ACC112 (cell line): ENCODE measurements around the gene DPH2.
A peak's percentile ranks its signal among the peaks of the same experiment; 100 is the strongest.

Source experiments
- H2AFZ ChIP-seq: fragments of 200-600 bp; sonication (generic); one replicate; pipeline ENCODE4 v1.6.0; 2017; ENCODE audit warnings: antibody characterized with exemption, low read length; ENCODE audit not compliant: unreplicated experiment
- H3K27ac ChIP-seq: fragments of 200-600 bp; sonication (generic); 2 replicates; pipeline ENCODE4 v1.5.1; 2014; ENCODE audit warnings: low read depth, mild to moderate bottlenecking, antibody characterized with exemption, low read length, moderate library complexity
- H3K27me3 ChIP-seq: fragments of 200-600 bp; sonication (generic); 2 replicates; pipeline ENCODE4 v1.6.1; 2014; ENCODE audit warnings: mild to moderate bottlenecking, antibody characterized with exemption, low read length, moderate library complexity, mixed read lengths; ENCODE audit not compliant: insufficient read depth
- H3K36me3 ChIP-seq: fragments of 200-600 bp; sonication (generic); 2 replicates; pipeline ENCODE4 v1.6.1; 2016; ENCODE audit warnings: mild to moderate bottlenecking, antibody characterized with exemption, low read length, moderate library complexity, mixed read lengths; ENCODE audit not compliant: insufficient read depth
- H3K4me1 ChIP-seq: fragments of 200-600 bp; sonication (generic); one replicate; pipeline ENCODE4 v1.6.1; 2016; ENCODE audit warnings: low read length, mixed read lengths; ENCODE audit not compliant: insufficient read depth, unreplicated experiment, control insufficient read depth
- H3K4me3 ChIP-seq: fragments of 200-600 bp; sonication (generic); 2 replicates; pipeline ENCODE4 v1.5.1; 2014; ENCODE audit warnings: mild to moderate bottlenecking, low read depth, low read length
- H3K79me2 ChIP-seq: fragments of 200-600 bp; sonication (generic); one replicate; pipeline ENCODE4 v1.6.0; 2016; ENCODE audit warnings: low read length; ENCODE audit not compliant: control insufficient read depth, unreplicated experiment, insufficient read depth

The DPH2 gene

DNA sequence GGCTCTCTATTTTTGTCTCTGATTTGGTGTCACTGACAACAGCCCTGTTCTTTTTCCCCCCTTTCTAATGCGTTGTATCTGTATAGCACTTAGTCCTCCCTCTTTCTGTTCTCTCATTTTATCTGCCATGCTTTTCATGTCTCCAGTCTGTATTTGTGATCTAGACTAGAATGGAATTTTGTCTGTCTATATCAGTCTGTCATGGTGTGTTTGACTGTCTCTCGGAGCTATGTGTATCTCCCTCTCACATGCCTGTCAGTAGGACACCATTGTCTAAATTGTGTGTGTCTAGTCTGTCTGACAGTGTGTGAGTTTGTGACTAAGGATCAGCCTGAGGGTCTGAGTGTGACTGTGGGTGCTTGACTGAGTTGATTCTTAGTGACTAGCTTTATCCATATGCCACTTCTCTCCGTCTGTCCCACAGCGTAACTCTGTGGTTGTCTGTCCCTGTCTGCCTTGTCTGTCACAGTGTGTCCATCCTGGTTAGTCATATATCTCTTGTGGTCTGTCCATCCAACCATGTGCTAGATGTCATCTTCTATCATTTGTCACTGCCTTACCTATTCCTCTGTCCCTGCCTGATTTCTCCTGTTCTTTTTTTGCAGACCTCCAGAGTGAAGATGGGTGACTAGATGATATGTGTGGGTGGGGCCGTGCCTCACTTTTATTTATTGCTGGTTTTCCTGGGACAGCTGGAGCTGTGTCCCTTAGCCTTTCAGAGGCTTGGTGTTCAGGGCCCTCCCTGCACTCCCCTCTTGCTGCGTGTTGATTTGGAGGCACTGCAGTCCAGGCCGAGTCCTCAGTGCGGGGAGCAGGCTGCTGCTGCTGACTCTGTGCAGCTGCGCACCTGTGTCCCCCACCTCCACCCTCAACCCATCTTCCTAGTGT is 7.8 kb downstream of the DPH2 start:
- no peaks in the 10 kb centered on the region for H3K27me3 ChIP-seq
- H3K79me2 ChIP-seq, result peaks cover 60% of the 10 kb centered on the region
- peak overlapping the region; percentile 83; the same call in 1 of the 2 replicates for H3K4me3 ChIP-seq
- no peak overlapping the region for H3K27ac ChIP-seq
- H2AFZ ChIP-seq, result no peak overlapping the region
- H3K4me1 ChIP-seq, result peaks cover 38% of the 10 kb centered on the region
- peaks cover 11% of the 10 kb centered on the region; the same call in 1 of the 2 replicates for H3K36me3 ChIP-seq

DNA sequence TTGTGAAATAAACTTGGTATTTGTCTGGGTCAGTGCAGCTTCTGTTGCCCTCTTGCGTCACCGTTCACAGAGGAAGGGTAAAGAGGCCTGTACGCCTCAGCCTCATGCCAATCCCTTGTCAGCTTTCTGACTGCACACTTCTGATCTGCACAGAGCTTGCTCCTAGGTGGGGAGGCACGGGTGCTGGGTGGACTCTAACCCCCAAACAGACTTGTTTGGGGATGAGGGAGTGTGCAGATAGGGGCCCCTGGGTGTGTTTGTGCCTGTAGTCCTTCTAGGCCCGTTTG is 8.4 kb downstream of the DPH2 start:
- Histone ChIP-seq H3K4me1 (peaks cover 38% of the 10 kb centered on the region), H3K27ac (no peak overlapping the region), H3K36me3 (peaks cover 11% of the 10 kb centered on the region; the same call in 1 of the 2 replicates), H3K27me3 (no peaks in the 10 kb centered on the region), H3K79me2 (peaks cover 63% of the 10 kb centered on the region), H2AFZ (no peak overlapping the region), H3K4me3 (peak overlapping the region; percentile 83)

DNA sequence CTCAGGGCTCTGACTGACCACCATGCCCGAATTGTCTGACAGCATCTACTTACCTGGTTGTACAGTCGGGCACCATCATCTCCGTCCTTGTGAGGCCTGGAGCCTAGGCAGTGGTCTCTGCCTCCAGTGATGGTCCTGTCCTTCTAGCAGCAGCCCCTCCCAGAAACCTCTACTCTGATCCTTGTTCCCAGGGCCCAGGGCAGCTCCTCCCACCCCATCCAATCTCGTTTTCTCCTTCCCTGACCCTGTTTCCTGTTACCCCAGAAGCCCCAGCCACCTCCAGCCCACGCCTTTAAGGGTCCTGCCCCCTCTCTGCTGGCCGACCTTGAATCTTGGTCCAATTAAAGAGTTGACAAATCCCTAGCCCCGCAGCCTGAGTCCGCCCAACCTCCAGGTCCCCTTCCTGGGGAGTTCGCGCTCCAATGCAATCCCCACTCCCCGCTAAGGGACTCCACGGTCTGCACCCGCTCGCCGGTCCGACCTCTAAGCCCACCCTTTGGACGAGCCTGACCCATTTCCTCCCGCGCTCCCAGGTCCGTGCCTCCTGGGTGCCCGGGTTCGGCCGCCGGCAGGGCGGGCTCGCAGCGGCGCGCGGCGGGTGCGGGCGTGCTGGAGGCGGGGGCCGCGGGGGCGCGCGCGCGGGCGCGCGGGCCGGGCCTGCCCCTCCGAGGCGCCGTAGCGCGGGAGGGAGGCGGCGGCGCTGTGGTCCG is 8.9 kb downstream of the DPH2 start, which contains the start of gene B4GALT2:
Gene B4GALT2, plus strand, starts transcription at position 660 of the 710 bp plus-strand sequence. CDS start 1,951 bp downstream, outside the sequence.
- peaks cover 64% of the 10 kb centered on the region for H3K79me2 ChIP-seq
- H3K27ac ChIP-seq, result peak within 1 kb of the TSS; percentile 47
- peaks cover 11% of the 10 kb centered on the region; the same call in 1 of the 2 replicates for H3K36me3 ChIP-seq
- peak within 1 kb of the TSS; percentile 83 for H3K4me3 ChIP-seq
- peak within 1 kb of the TSS; percentile 22 for H2AFZ ChIP-seq
- no peaks in the 10 kb centered on the region for H3K27me3 ChIP-seq
- peaks cover 38% of the 10 kb centered on the region for H3K4me1 ChIP-seq

DNA sequence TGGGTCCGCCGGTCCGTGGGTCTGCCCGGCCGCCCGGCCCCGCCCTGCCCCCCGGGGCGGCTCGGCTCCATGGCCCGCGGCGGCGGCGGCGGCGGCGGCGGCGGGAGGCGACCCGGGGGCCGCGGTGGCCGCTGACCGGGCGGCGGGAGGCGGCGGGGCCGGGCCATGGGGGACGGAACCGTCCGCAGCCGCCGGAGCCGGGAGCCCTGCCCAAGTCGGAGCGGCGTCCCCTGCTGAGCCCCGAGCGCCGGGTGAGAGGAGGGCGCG is 9.4 kb downstream of the DPH2 start:
- peaks cover 38% of the 10 kb centered on the region for H3K4me1 ChIP-seq
- peak overlapping the region; percentile 78 for H3K4me3 ChIP-seq
- peaks cover 11% of the 10 kb centered on the region; the same call in 1 of the 2 replicates for H3K36me3 ChIP-seq
- no peak overlapping the region for H2AFZ ChIP-seq
- H3K27me3 ChIP-seq, result no peaks in the 10 kb centered on the region
- peaks cover 64% of the 10 kb centered on the region for H3K79me2 ChIP-seq
- H3K27ac ChIP-seq, result peak overlapping the region; percentile 47; the same call in 1 of the 2 replicates

DNA sequence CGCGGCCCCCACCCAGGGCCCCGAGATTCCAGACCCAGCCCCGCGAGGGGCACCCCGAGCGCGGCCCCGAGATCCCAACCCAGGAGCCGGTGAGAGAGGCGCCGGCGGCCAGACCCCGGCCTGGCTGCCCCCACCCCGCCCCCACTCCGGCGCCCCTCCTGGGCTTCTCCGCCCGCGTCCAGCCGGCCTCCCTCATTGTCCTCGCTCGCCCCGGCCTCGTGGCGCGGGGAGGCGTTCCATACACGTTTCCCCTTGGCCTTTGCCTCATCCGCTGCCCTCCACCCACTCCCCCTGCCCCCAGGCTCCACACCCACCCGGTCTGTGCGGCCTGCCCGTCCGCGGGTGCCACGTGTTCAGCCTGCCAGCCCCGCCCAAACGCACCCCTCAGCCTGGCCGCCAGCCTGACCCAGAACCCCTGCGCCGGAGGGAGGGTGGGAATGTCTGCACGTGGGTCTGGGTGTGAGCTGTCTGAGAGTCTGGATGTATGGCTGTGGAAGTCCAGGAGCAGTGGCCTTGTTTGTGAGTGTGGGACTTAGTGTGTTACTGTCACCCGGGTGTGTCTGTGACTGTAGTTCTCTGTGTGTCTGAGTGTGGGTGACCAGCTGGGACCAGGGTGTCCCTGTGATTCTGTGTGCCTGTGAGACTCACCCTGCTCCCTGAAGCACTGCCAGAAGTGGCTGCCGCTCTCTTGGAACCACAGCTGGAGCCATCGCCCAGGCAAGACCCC is 9.9 kb downstream of the DPH2 start:
- Histone ChIP-seq H2AFZ (peak overlapping the region; percentile 22), H3K36me3 (peaks cover 11% of the 10 kb centered on the region; the same call in 1 of the 2 replicates), H3K79me2 (peaks cover 64% of the 10 kb centered on the region), H3K27ac (peak overlapping the region; percentile 47), H3K27me3 (no peaks in the 10 kb centered on the region), H3K4me3 (peak overlapping the region; percentile 78), H3K4me1 (peaks cover 38% of the 10 kb centered on the region)

DNA sequence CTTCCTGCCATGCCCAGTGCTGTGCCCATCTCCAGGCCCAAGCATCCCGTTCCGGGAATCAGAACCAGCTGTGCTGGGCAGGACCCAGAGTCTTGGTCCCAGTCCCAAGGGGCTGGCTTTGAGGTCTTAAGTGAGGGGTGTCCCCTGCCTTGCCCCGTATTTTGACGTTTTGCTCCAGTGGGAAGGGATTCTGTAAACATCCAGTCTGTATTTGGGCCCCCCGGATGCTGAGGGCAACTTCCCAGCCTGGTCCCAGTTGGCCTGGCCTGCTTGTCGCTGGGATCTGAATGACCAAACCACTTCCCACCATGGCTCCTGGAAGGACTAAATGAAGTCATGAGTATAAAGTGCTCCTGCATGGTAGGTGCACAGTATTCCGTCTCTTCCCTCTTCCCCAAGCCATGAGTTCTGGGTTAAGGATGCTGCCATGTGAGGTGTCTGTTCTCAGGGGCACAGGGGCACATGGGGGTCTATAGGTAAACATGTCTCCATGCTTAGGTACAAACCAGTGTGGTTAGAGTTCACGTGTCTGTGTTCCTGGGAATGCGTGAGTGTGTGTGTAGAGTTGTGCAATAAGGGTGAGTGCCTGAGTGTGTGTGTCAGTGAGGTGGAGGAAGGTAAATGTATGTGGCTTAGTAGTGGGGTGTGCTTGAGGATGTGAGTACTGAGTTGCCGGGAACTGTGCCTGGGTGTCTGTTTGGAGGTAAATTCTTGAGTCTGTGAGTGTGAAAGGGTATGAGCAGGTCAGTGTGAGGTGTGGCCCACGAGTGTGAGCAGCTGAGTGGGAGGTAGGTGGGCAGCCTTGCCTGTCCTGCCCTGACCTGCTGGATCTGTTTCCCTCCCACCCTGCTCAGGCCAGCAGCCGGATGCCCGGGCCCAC is 10.7 kb downstream of the DPH2 start:
- Histone ChIP-seq H2AFZ (no peak overlapping the region), H3K36me3 (peaks cover 11% of the 10 kb centered on the region; the same call in 1 of the 2 replicates), H3K4me3 (peak overlapping the region; percentile 78), H3K4me1 (peaks cover 38% of the 10 kb centered on the region), H3K79me2 (peaks cover 57% of the 10 kb centered on the region), H3K27me3 (no peaks in the 10 kb centered on the region), H3K27ac (peak overlapping the region; percentile 47)

DNA sequence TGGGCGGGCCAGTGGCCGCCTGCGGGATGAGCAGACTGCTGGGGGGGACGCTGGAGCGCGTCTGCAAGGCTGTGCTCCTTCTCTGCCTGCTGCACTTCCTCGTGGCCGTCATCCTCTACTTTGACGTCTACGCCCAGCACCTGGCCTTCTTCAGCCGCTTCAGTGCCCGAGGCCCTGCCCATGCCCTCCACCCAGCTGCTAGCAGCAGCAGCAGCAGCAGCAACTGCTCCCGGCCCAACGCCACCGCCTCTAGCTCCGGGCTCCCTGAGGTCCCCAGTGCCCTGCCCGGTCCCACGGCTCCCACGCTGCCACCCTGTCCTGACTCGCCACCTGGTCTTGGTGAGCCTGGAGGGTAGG is 11.3 kb downstream of the DPH2 start:
- peaks cover 10% of the 10 kb centered on the region; the same call in 1 of the 2 replicates for H3K36me3 ChIP-seq
- H3K4me3 ChIP-seq, result no peak overlapping the region; the same call in 1 of the 2 replicates
- peaks cover 51% of the 10 kb centered on the region for H3K79me2 ChIP-seq
- H3K27ac ChIP-seq, result no peak overlapping the region
- peaks cover 34% of the 10 kb centered on the region for H3K4me1 ChIP-seq
- no peak overlapping the region for H2AFZ ChIP-seq
- no peaks in the 10 kb centered on the region for H3K27me3 ChIP-seq

DNA sequence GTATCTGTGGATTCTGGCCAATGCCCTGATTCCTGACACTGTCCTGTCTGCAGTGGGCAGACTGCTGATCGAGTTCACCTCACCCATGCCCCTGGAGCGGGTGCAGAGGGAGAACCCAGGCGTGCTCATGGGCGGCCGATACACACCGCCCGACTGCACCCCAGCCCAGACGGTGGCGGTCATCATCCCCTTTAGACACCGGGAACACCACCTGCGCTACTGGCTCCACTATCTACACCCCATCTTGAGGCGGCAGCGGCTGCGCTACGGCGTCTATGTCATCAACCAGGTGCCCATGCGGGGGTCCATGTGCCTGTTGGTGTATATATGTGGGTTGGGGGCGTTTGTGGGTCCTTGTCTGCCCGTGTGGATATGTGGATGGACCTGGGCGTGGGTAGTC is 11.8 kb downstream of the DPH2 start:
- H2AFZ ChIP-seq, result no peak overlapping the region
- H3K27me3 ChIP-seq, result no peaks in the 10 kb centered on the region
- H3K27ac ChIP-seq, result no peak overlapping the region
- H3K4me1 ChIP-seq, result peaks cover 29% of the 10 kb centered on the region
- H3K79me2 ChIP-seq, result peaks cover 46% of the 10 kb centered on the region
- no peak overlapping the region for H3K4me3 ChIP-seq
- H3K36me3 ChIP-seq, result peaks cover 8% of the 10 kb centered on the region; the same call in 1 of the 2 replicates

DNA sequence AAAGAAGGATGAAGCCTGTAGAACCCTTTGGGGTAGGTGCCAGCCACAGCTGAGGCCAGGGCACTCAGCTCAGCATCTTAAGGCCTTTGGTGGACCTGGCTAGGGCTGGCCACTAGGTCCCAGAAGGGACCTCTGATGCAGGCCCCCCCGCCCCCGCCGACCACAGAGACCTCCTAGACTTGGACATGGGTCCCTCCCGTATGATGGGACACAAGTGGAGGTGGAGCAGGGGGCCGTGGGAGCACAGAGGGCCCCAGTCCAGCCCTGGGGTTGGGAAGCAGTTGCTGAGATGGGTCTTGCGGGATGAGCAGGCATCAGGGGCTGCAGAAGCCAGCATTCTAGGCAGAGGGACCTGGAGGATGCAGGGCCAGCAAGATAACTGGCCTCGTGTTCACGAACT is 12.4 kb downstream of the DPH2 start:
- Histone ChIP-seq H2AFZ (no peak overlapping the region), H3K36me3 (peaks cover 8% of the 10 kb centered on the region; the same call in 1 of the 2 replicates), H3K4me1 (peaks cover 24% of the 10 kb centered on the region), H3K79me2 (peaks cover 39% of the 10 kb centered on the region), H3K27me3 (no peaks in the 10 kb centered on the region), H3K27ac (no peak overlapping the region), H3K4me3 (no peak overlapping the region)

DNA sequence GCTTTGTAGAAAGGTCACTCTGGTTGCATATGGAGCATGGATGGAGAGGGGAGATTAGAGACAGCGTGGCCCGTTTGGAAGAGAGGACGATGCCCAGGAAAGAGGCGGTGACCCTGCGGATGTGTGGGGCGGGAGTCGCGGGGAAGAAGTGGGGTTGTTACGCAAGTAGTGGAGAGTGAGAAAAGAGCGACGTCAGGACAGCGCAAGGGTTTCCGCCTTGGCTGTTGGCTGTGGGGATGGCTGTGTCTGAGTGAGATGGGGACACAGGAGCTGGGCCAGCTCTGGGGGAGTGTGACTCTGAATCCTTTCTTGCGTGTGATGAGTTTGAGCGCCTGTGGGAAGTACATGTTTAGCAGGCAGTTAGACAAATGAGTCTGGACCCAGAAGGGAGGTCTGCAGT is 13.0 kb downstream of the DPH2 start:
- Histone ChIP-seq H3K36me3 (peaks cover 7% of the 10 kb centered on the region; the same call in 1 of the 2 replicates), H3K27ac (no peak overlapping the region), H3K4me1 (peaks cover 18% of the 10 kb centered on the region), H3K4me3 (no peak overlapping the region), H3K79me2 (peaks cover 34% of the 10 kb centered on the region), H2AFZ (no peak overlapping the region), H3K27me3 (no peaks in the 10 kb centered on the region)
